Measurements from ENCODE around the gene EPHB6.

DNA sequence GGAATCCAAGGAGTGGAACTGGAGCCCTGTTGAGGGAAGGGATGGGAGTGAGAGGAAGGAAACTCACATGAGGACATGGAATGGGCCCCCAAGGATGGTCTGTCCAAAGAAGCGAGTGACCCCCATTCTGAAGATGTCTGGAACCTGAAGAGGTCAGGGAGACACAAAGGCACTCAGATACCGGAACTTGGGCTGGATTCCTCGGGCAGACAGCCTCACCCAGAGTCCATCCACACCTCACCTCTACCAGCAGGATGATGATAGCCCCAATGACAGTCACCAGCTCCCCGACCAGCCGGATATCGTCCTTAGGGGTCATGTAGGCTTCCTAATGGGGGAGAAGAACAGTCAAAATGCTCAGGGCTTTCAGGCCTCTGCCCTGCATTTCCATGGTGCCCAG is 20.0 kb downstream of the EPHB6 start:
- no peak for TF ChIP-seq SMC3 (IDR thresholded peaks at IDR 0.05; ENCODE audit: low read depth, low read length)
- TF ChIP-seq, protein P1, sequence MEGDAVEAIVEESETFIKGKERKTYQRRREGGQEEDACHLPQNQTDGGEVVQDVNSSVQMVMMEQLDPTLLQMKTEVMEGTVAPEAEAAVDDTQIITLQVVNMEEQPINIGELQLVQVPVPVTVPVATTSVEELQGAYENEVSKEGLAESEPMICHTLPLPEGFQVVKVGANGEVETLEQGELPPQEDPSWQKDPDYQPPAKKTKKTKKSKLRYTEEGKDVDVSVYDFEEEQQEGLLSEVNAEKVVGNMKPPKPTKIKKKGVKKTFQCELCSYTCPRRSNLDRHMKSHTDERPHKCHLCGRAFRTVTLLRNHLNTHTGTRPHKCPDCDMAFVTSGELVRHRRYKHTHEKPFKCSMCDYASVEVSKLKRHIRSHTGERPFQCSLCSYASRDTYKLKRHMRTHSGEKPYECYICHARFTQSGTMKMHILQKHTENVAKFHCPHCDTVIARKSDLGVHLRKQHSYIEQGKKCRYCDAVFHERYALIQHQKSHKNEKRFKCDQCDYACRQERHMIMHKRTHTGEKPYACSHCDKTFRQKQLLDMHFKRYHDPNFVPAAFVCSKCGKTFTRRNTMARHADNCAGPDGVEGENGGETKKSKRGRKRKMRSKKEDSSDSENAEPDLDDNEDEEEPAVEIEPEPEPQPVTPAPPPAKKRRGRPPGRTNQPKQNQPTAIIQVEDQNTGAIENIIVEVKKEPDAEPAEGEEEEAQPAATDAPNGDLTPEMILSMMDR (IDR thresholded peaks at IDR 0.05), result no peak
- TF ChIP-seq SIN3A (IDR thresholded peaks at IDR 0.05; ENCODE audit: borderline replicate concordance, low read depth, low read length), result no peak
- TF ChIP-seq, protein P2, sequence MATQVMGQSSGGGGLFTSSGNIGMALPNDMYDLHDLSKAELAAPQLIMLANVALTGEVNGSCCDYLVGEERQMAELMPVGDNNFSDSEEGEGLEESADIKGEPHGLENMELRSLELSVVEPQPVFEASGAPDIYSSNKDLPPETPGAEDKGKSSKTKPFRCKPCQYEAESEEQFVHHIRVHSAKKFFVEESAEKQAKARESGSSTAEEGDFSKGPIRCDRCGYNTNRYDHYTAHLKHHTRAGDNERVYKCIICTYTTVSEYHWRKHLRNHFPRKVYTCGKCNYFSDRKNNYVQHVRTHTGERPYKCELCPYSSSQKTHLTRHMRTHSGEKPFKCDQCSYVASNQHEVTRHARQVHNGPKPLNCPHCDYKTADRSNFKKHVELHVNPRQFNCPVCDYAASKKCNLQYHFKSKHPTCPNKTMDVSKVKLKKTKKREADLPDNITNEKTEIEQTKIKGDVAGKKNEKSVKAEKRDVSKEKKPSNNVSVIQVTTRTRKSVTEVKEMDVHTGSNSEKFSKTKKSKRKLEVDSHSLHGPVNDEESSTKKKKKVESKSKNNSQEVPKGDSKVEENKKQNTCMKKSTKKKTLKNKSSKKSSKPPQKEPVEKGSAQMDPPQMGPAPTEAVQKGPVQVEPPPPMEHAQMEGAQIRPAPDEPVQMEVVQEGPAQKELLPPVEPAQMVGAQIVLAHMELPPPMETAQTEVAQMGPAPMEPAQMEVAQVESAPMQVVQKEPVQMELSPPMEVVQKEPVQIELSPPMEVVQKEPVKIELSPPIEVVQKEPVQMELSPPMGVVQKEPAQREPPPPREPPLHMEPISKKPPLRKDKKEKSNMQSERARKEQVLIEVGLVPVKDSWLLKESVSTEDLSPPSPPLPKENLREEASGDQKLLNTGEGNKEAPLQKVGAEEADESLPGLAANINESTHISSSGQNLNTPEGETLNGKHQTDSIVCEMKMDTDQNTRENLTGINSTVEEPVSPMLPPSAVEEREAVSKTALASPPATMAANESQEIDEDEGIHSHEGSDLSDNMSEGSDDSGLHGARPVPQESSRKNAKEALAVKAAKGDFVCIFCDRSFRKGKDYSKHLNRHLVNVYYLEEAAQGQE (IDR thresholded peaks at IDR 0.05; ENCODE audit: low read depth, low read length), result no peak
- TF ChIP-seq POLR2AphosphoS5 (IDR thresholded peaks at IDR 0.05; ENCODE audit: low read depth, low read length), result no peak
- no peak for TF ChIP-seq EZH2phosphoT487 (IDR thresholded peaks at IDR 0.05; ENCODE audit: borderline replicate concordance, low read depth)
- TF ChIP-seq, protein P3, sequence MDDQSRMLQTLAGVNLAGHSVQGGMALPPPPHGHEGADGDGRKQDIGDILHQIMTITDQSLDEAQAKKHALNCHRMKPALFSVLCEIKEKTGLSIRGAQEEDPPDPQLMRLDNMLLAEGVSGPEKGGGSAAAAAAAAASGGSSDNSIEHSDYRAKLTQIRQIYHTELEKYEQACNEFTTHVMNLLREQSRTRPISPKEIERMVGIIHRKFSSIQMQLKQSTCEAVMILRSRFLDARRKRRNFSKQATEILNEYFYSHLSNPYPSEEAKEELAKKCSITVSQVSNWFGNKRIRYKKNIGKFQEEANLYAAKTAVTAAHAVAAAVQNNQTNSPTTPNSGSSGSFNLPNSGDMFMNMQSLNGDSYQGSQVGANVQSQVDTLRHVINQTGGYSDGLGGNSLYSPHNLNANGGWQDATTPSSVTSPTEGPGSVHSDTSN (IDR thresholded peaks at IDR 0.05), result no peak
- no peak for TF ChIP-seq MEF2A (IDR thresholded peaks at IDR 0.05; ENCODE audit: borderline replicate concordance, low read depth)
- TF ChIP-seq EP300 (IDR thresholded peaks at IDR 0.05; ENCODE audit: borderline replicate concordance in 1 of 2, low read depth in 1 of 2, low read length in 1 of 2), result no peak
- TF ChIP-seq, protein P4, sequence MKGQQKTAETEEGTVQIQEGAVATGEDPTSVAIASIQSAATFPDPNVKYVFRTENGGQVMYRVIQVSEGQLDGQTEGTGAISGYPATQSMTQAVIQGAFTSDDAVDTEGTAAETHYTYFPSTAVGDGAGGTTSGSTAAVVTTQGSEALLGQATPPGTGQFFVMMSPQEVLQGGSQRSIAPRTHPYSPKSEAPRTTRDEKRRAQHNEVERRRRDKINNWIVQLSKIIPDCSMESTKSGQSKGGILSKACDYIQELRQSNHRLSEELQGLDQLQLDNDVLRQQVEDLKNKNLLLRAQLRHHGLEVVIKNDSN (IDR thresholded peaks at IDR 0.05; ENCODE audit: borderline replicate concordance, low read depth), result no peak
- no peak for TF ChIP-seq MXI1 (IDR thresholded peaks at IDR 0.05; ENCODE audit: low read depth, low read length)
